Esophagus squamous epithelium (tissue), 4 donors: ENCODE data around the gene GALNT2.

ENCODE experiments used
- CTCF ChIP-seq, 6 experiments: fragments of 450-650 bp in 4 of 6; fragments of 200-600 bp in 2 of 6; sonication (generic) in 2 of 6; IDR thresholded peaks; one replicate each; pipeline ENCODE4 v1.5.1; 2016 to 2019; ENCODE audit warnings: antibody characterized with exemption in 6 of 6, mild to moderate bottlenecking in 4 of 6, moderate library complexity in 4 of 6
- POLR2A ChIP-seq, 4 donors: fragments of 450-650 bp; IDR thresholded peaks; one replicate each; pipeline ENCODE4 v1.6.1; 2017; ENCODE audit warnings: antibody characterized with exemption in 4 of 4, mild to moderate bottlenecking in 4 of 4, moderate library complexity in 3 of 4

- TF ChIP-seq CTCF (IDR thresholded peaks at IDR 0.05) (no peak), POLR2A (IDR thresholded peaks at IDR 0.05) (no peak)
Measured at GRCh38 chr1:230082211-230082610, 15.2 kb downstream of the GALNT2 start.
